IPS-NIHi11 (cell line): ENCODE data around the gene HPGD.

Source experiments
- DNase-seq: peaks from one replicate; pipeline ENCODE4 v3.0.0; 2012; ENCODE audit warnings: mixed read lengths, low spot score

HPGD gene

GRCh38 chr4:174522183-174523024 is at the start of gene HPGD:
Gene HPGD, minus strand, starts transcription at chr4:174522488. Its CDS starts 37 bp downstream, at chr4:174522451.
- peak; percentile 48 for DNase-seq

DNA sequence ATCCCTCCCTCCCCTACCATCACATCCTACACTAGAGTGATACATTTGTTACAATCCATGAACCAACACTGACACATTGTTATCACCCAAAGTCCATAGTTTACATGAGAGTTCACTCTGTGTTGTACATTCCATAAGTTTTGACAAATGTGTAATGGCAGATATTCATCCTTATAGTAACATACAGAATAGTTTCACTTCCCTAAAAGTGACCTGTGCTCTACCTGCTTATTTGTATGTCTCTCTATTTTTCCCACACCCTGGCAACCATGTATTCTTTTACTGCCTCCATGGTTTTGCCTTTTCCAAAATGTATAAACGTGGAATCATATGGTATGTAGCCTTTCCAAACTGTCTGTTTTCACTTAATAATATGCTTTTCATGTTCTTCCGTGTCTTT is 42.2 kb upstream of the HPGD start:
- DNase-seq: no peak

- no peak for DNase-seq
These were observed 41.1 kb upstream of the HPGD start for GRCh38 chr4:174563399-174563798.

GRCh38 chr4:174561560-174561959 is 39.3 kb upstream of the HPGD start:
- DNase-seq: no peak

DNA sequence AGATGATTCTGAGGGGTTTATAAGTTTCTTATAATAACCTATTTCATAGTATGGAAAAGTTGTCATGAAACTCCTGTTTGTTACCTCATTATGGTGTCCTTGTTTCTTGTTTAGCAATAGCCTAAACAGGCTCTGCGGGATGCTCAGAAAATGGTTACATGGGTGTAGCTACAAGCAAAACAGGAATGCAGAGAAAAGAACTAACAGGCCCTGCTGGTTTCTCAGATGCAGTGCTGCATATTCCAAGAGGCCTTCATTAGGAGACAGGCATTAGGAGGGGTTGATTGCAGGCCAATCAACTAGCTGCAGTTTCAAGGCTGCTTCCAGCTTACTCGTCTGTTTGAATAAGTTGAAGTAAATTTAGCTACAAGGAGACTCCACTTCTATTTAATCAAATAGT is 37.6 kb upstream of the HPGD start:
- peak; percentile 32 for DNase-seq

- DNase-seq: no peak
These were observed 33.7 kb upstream of the HPGD start for GRCh38 chr4:174555789-174556630.

DNA sequence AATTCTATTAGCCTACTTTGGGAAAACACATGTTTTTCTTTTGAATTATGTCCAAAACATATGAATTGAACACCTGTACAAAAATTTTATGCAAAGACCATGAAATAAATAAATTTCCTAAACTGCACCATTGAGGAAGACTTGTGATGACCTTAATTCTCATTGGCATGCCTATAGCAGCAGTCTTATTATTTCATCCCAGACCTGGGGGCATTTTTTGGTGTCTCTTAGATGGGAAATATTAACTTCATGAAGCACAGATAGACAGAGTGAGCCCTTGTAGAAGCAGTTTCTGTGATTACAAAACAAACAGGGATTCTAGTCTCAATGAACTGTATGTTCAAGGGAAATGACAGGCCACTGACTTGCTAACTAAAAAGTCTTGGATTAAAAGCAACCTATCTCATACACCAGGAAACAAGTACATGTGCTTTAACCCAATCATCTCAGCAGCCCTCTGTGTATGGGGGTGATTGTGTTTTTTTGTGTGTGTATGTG is 32.0 kb upstream of the HPGD start:
- DNase-seq: no peak

- DNase-seq: no peak
These were observed 31.5 kb upstream of the HPGD start for GRCh38 chr4:174553828-174554227.

- no peak for DNase-seq
These were observed 30.7 kb upstream of the HPGD start for GRCh38 chr4:174553031-174553430.

- DNase-seq: peak; percentile 13
These were observed 28.3 kb upstream of the HPGD start for GRCh38 chr4:174550541-174550940.

DNA sequence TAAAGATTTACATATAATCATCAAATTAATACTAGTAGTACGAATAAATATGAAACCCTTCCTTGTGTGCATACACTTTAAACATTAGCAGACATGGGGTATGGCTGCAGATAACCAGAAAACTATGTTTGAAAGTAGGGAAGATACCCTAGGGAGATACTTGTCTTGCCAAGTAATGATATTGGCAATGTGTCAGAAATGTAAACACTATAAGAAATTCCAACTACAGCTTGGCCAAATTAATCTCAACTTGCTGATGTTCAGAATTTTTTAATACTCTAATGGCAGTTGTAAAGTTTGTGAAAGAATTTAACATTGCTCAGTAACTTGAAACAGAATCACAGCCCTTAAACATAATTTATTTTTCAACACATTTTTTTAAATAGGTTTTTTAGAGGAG is 27.4 kb upstream of the HPGD start:
- DNase-seq: no peak

- no peak for DNase-seq
These were observed 23.0 kb upstream of the HPGD start for GRCh38 chr4:174545268-174545667.

DNA sequence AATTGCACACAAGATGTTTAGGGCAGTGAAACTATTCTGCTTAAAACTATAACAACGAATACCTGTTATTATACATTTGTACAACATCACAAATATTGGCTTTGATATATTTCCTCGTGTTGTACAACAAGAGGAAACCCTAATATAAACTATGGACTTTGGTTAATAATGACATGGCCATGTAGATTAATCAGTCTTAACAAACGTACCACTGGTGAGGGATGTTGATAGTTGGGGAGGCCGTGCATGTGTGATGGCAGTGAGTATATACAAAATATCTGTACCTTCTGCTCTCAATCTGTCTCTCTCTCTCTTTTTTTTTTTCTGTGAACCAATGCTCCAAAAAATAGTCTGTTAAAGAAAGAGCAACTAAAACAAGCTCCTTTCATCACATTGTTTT is 22.2 kb upstream of the HPGD start:
- no peak for DNase-seq

DNA sequence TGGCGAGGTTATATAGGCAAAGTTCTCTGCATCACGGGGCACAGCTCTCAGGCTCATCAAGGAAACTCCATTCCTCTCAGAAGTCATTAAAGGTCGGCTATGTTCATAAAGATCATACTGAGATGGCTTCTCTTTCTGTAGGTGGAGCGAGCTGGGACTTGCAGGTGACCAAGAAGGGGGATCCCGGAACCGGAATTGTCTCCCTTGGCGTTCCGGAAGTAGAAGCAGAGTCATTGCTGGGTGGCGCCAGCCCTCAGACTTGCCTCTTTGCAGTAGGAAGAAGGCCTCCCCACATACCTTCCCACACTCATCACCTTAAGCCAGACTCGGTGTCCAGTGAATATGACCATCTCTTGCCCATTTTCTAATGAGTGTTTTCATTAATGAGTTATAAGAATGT is 17.9 kb upstream of the HPGD start:
- no peak for DNase-seq

DNA sequence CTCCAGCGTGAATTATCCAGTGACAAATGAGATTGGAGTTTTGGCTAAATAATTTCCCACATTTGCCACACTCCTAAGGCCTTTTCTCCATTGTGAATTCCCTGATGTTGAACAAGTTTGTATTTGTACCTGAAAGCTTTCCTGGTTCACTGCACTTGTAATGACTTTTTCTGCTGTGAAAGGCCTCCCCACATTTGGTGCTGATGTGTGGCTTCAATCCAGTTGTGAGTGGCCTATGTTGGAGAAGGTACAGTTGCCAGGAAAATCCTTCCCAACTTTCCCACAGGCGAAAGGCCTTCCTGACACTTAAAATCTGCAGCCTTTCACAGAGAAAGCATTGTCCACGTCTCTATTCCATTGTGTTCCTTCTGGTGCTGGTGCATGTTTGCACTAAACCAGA is 17.3 kb upstream of the HPGD start:
- DNase-seq: no peak

- DNase-seq: no peak
These were observed 16.6 kb upstream of the HPGD start for GRCh38 chr4:174538876-174539250.

- no peak for DNase-seq
These were observed 16.0 kb upstream of the HPGD start for GRCh38 chr4:174538123-174538875.

DNA sequence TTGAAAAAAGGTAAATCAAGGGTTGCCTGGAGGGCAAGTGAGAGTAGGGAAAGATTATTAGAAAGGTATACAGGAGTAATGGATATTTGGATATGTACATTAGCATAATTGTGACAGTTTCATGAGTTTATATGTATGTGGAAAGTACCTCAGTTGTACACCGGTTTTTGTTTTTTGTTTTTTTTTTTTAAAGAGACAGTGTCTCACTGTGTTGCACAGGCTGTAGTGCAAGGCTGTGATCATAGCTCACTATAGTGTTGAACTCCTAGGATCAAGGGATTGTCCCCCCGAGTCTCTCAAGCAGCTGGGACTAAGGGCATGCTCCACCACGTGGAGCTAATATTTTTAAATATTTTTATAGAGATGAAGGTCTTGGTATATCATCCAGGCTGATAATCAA is 15.3 kb upstream of the HPGD start:
- no peak for DNase-seq

- no peak for DNase-seq
These were observed 12.2 kb upstream of the HPGD start for GRCh38 chr4:174534461-174534860.

GRCh38 chr4:174532445-174532844 is 10.2 kb upstream of the HPGD start:
- no peak for DNase-seq

DNA sequence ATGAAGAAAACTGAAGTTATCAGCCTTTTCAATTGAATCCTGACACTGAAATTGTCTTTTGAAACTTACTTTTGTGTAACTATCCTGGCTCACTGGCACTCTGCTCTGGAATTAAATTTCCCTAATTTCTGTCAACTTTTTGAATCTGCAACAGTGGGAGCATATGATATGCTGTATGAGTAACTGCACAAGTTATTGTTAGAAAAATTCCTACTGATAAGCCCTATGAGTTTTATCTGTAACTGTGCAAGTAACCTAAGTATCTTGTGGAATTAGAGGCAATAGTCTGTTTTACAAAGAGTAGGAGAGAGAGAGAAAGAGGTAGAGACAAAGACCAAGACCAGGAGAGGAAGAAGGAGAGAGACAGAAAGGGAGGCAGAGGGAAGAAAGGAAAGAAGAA is 9.2 kb upstream of the HPGD start:
- DNase-seq: no peak

GRCh38 chr4:174528226-174528625 is 5.9 kb upstream of the HPGD start:
- no peak for DNase-seq
